D721Med (cell line): ENCODE data around the gene HEPHL1.

Source experiments
- DNase-seq: peaks from one replicate; pipeline ENCODE4 v3.0.0; 2011; ENCODE audit warnings: low spot score; ENCODE audit not compliant: insufficient read length
- FAIRE-seq: peaks from 2 replicates; lab custom pipeline; 2011; peaks lifted over from hg19 to GRCh38; lab: Jason Lieb, UNC
- TF ChIP-seq, protein P1 (sequence below): IDR thresholded peaks from 2 replicates; pipeline ENCODE4 v1.5.1; 2012; ENCODE audit warnings: mild to moderate bottlenecking, control low read depth; ENCODE audit not compliant: insufficient read depth; ENCODE audit errors: missing control alignments

The HEPHL1 gene

GRCh38 chr11:94132823-94133408, 111.8 kb downstream of the HEPHL1 start:
- FAIRE-seq, result no peak
- TF ChIP-seq, protein P1, sequence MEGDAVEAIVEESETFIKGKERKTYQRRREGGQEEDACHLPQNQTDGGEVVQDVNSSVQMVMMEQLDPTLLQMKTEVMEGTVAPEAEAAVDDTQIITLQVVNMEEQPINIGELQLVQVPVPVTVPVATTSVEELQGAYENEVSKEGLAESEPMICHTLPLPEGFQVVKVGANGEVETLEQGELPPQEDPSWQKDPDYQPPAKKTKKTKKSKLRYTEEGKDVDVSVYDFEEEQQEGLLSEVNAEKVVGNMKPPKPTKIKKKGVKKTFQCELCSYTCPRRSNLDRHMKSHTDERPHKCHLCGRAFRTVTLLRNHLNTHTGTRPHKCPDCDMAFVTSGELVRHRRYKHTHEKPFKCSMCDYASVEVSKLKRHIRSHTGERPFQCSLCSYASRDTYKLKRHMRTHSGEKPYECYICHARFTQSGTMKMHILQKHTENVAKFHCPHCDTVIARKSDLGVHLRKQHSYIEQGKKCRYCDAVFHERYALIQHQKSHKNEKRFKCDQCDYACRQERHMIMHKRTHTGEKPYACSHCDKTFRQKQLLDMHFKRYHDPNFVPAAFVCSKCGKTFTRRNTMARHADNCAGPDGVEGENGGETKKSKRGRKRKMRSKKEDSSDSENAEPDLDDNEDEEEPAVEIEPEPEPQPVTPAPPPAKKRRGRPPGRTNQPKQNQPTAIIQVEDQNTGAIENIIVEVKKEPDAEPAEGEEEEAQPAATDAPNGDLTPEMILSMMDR, result no peak
- DNase-seq, result no peak

GRCh38 chr11:94133752-94134151, 112.6 kb downstream of the HEPHL1 start:
- TF ChIP-seq, protein P1, result no peak
- FAIRE-seq, result no peak

GRCh38 chr11:94134651-94135512, 113.7 kb downstream of the HEPHL1 start:
- FAIRE-seq (no peak), DNase-seq (no peak)
- TF ChIP-seq, protein P1, result no peak

More at GRCh38 chr11:94133752-94134151, 112.6 kb downstream of the HEPHL1 start:
- no peak for DNase-seq

DNA sequence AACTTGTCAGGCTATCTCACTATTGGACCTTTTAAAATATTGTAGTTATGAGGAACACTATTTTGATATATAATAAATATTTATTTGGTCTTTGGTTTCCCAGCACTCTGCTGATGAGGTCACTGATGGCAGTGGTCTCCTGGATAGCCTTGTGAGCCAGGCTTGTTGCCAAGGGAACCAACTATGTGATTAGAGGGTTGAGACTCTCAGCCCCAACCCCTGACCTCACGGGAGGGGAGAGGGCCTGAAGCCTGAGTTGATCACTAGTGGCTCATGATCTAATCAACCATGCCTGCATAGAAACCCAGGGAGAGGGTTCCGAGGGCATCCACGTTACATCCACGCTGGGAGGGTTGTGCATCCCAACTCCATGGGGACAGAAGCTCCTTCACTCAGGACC, 118.3 kb downstream of the HEPHL1 start:
- TF ChIP-seq, protein P1, result no peak
- FAIRE-seq, result no peak
- DNase-seq, result no peak

DNA sequence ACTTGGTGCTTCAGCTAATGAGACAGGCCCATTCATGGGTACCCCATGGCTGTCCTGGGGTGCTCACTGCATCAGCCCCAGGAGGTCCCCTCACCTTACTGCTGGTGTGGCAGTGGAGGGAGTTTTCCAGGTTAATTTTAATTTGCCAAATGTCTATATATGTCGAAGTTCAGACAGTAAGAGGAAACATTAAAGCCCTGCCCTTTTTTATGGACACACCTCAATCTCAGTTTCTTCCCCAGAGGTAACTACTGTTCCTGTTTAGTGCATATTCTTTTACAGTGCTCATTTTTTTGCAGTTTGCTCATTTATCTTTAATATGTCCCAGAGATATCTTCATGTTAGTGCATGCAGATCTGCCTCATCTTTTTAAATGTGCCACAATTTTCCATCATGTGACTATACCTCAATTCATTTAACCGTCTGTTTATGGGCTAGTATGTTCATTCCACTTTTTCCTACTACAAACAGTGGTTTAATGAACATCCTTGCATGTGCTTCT, 119.1 kb downstream of the HEPHL1 start:
- DNase-seq, result no peak
- TF ChIP-seq, protein P1, result no peak
- no peak for FAIRE-seq

- TF ChIP-seq, protein P1, result no peak
- FAIRE-seq, result no peak
Observed at GRCh38 chr11:94141511-94142307, 120.6 kb downstream of the HEPHL1 start.

More at GRCh38 chr11:94141511-94142307, 120.6 kb downstream of the HEPHL1 start:
- DNase-seq, result no peak
